HTR-8/SVneo (cell line): ENCODE results near the gene CFP.

Source experiments
- DNase-seq: peaks from one replicate; pipeline ENCODE4 v3.0.0; 2011; ENCODE audit warnings: low spot score, mixed read lengths; ENCODE audit not compliant: insufficient read length
- FAIRE-seq: peaks from 2 replicates; lab custom pipeline; 2011; peaks lifted over from hg19 to GRCh38; lab: Jason Lieb, UNC

Gene CFP

DNA sequence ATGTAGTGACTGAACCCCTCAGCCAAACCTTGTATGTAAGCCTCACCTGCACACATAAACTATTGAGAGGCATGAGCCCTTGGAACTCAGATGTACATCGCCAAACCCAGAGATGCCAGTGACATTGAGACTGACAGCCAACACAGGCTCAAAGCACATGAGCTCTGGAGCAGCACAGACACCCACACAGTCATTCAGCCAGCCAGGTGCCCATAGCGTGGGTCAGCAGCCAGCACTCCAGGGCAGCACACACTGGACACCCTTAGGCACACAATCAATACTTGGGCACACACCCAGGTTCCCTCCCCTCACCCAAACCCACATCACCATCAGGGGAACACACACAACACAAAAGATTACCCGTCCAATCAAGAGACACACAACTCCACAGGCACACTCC lies 51.8 kb downstream of the CFP start:
- DNase-seq: no peak

DNA sequence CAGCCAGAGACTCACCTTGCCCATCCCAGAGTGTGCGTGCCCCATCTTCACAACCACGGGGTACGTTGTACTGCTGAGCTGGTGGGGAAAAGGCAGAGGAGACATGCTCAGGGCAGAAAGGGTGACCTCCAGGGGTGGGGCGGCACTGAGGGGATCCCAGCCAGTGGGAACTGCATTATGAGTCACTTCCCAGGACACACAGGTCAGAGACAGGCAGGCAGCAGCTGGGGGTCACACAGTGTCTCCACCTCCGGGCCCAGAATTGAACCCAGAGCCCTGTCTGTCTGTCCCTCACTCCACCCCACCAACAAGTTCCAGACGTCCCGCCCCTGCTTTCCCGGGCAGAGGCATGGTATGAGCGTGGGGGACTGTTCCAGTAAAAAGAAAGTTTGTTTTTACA lies 52.3 kb downstream of the CFP start:
- FAIRE-seq: no peak
- no peak for DNase-seq

More for the DNA sequence above, 51.8 kb downstream of the CFP start:
- no peak for FAIRE-seq

DNA sequence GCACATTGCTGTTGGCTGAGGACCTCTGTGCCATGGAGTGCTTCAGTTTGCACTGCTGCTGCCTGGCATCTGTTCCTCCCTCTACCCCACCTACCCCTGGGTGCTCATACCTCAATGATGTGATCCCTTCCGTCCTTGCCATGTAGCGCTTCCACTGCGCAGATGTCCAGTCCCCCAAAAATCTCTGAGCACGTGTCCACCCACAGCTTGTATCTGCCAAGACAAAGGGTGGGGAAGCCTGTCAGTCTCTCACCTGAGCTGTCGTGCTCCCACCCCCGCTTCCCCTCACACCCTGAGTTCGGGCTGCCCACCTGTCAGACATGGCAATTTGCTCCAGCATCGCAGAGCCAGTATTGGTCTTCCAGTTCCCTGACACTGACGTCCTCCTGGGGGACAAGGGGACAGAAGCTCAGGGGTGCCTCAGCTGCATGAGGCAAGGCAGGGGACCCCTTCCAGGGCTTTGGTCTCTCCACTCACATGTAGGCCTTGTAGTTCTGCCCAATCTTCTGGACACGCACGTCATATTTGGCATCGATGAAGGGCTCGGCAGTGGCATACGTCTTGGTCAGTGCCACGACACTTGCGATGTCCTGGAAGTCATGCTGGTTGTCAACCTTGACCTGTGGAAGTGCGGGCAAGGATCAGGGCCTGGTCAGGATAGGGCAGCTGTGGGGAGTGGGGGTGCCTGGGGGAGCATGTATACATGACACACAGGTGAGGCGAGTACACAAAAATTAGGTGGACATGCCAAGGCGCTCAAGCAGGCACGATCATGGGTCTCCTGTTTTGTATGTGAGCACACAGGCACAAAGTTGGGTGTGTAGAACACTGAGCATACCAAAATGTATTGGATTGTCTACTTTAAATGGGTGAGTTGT lies 53.5 kb downstream of the CFP start:
- FAIRE-seq: no peak
- DNase-seq: no peak

GRCh38 chrX:47574547-47575301 lies 55.0 kb downstream of the CFP start:
- DNase-seq: no peak
- FAIRE-seq: no peak

GRCh38 chrX:47574076-47574546 lies 55.6 kb downstream of the CFP start:
- FAIRE-seq (no peak), DNase-seq (no peak)

DNA sequence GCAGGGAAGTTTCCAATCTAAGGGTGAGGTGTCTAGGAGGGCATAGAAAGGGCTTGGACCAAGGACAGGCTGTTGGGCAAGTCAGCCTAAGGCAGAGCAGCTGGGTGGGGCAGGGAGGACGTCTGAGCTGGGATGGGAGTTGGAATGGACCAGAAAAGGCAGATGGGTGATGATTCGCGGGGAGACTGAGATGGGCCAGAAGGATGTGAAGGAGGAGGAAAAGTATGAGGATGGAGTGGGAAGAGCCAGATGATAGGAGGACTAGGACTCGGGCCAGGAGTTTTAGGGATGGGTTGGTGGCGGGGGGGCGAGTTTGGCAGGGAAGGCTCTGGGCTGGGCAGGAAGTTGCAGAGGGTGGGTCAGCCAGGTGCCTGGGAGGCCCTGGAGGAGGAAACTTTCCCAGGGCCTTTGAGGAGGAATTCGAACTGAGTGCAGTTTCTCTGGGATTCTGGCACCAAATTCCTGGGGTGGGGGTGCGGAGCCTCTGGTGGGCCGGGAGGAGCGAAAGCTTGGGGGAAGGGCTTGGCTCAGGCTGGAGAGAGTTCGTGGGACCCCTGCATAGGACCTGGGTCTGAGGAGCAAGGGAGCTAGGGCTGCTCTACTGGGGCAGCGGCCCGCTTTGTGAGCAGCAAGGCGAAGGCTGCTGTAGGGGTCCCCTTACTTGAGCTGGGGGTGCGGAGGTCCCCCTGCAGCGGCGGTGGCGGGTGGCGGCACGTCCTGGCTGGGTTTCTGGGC lies 56.2 kb downstream of the CFP start:
- FAIRE-seq (no peak), DNase-seq (no peak)
